Activated naive CD4-positive, alpha-beta T cell treated with anti-CD3 and anti-CD28 coated beads, Interleukin-2, amount 50 U/mL, for 24 hours (primary cell): ENCODE data around the gene RFWD3.

ENCODE experiments used
- H3K27ac Mint-ChIP-seq: one replicate; pipeline ENCODE4 v1.8.0; 2021; ENCODE audit warnings: mild to moderate bottlenecking, mixed read lengths
- H3K27me3 Mint-ChIP-seq: one replicate; pipeline ENCODE4 v1.8.0; 2021; ENCODE audit warnings: mixed read lengths
- H3K36me3 Mint-ChIP-seq: one replicate; pipeline ENCODE4 v1.8.0; 2021; ENCODE audit warnings: mixed read lengths
- H3K4me1 Mint-ChIP-seq: one replicate; pipeline ENCODE4 v1.8.0; 2021; ENCODE audit warnings: mixed read lengths
- H3K4me3 Mint-ChIP-seq: one replicate; pipeline ENCODE4 v1.8.0; 2021; ENCODE audit warnings: mild to moderate bottlenecking, mixed read lengths
- H3K9me3 Mint-ChIP-seq: one replicate; pipeline ENCODE4 v1.8.0; 2021; ENCODE audit warnings: mixed read lengths

RFWD3 gene

GRCh38 chr16:74583926-74584666 is 82.6 kb downstream of the RFWD3 start:
- Mint-ChIP-seq H3K9me3 (no peaks in the 10 kb centered on the region), H3K36me3 (peaks cover 10% of the 10 kb centered on the region), H3K4me3 (peak overlapping the region; percentile 23), H3K27me3 (no peaks in the 10 kb centered on the region), H3K27ac (peak overlapping the region; percentile 55), H3K4me1 (peaks cover 86% of the 10 kb centered on the region)

DNA sequence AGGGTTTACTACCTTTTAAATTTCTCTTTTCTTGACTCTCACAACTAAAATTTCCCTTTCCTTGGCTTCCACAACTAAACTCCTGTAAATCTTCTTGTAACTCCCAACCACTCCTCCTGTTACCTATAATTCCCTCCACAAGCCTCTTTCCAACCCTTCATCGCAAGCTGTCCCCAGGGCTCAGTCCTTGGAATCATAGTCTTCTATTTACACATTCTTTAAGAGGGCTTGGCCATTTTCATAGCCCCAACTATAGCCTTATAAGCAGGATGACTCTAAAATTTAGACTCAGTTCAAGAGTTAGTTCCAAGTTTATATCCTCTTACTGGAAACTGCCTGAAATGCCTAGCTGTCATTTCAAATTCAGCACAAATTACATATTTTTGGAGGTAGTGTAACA is 83.7 kb downstream of the RFWD3 start:
- Mint-ChIP-seq H3K9me3 (no peaks in the 10 kb centered on the region), H3K27ac (no peak overlapping the region), H3K4me3 (peak overlapping the region; percentile 31), H3K36me3 (peaks cover 9% of the 10 kb centered on the region), H3K4me1 (peaks cover 86% of the 10 kb centered on the region), H3K27me3 (no peaks in the 10 kb centered on the region)

- Mint-ChIP-seq H3K27me3 (no peaks in the 10 kb centered on the region), H3K9me3 (no peaks in the 10 kb centered on the region), H3K36me3 (peaks cover 3% of the 10 kb centered on the region), H3K27ac (peak overlapping the region; percentile 72), H3K4me3 (no peak overlapping the region), H3K4me1 (peaks cover 72% of the 10 kb centered on the region)
Observed at GRCh38 chr16:74580833-74581232, 85.8 kb downstream of the RFWD3 start.

DNA sequence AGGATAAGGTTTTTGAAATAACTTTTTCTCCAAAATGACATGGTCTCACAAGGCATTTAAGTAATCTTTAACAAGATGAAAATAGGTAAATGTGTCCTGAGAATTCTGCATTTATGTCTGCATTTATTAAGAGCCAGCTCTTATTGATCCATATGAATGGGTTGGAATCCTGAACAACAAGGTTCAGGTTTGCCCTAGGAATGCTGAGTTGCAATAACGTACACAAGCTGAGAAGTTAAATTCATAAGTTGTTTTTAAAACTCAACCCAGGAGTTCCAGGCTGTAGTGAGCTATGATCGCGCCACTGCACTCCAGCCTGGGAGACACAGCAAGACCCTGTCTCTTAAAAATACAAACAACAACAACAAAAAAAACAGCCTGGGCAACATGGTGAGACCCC is 87.8 kb downstream of the RFWD3 start:
- H3K4me3 Mint-ChIP-seq: no peak overlapping the region
- no peak overlapping the region for H3K27ac Mint-ChIP-seq
- H3K36me3 Mint-ChIP-seq: peaks cover 6% of the 10 kb centered on the region
- no peaks in the 10 kb centered on the region for H3K9me3 Mint-ChIP-seq
- no peaks in the 10 kb centered on the region for H3K27me3 Mint-ChIP-seq
- H3K4me1 Mint-ChIP-seq: peaks cover 76% of the 10 kb centered on the region

DNA sequence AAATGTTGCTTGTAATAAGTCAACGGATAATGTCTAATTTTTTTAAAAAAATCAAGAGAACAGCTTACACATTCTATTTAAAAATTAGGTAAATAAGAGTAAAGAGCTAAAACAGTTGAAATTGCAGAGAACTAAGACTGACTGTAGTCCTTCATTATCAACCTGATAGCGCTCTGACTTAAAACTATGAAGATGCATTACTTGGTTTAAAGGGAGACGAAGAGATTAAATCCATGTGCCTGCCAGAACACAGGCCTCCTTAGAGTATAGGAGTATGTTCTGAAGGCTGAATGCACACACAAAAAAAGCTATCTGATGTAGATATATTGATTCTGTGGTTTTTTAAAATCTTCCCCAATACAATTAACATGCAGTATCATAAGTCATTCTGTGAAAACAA is 88.2 kb downstream of the RFWD3 start:
- Mint-ChIP-seq H3K4me3 (no peak overlapping the region), H3K27me3 (no peaks in the 10 kb centered on the region), H3K9me3 (no peaks in the 10 kb centered on the region), H3K27ac (no peak overlapping the region), H3K36me3 (peaks cover 6% of the 10 kb centered on the region), H3K4me1 (peaks cover 76% of the 10 kb centered on the region)

DNA sequence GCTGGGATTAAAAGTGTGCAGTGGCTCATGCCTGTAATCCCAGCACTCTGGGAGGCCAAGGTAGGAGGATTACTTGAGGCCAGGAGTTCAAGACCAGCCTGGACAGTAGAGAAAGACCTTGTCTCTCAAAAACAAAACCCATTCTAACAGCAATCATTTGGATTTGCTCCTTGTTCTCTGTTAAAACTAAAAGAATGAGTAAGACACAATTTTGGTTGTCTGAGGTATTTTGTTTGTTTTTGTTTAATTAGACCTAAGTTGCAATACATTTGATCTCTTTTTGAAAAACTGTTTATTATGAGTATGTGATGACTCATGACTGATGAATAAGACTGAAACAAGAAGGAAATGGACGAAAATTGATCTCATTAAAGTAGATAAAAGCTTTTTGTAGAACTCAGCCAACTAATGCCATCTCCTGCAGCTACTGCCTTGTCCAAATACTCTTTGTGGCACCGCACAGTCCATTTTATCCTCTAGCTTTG is 88.8 kb downstream of the RFWD3 start:
- Mint-ChIP-seq H3K27me3 (no peaks in the 10 kb centered on the region), H3K4me3 (peak overlapping the region; percentile 49), H3K36me3 (peaks cover 5% of the 10 kb centered on the region), H3K27ac (no peak overlapping the region), H3K9me3 (no peaks in the 10 kb centered on the region), H3K4me1 (peaks cover 73% of the 10 kb centered on the region)

DNA sequence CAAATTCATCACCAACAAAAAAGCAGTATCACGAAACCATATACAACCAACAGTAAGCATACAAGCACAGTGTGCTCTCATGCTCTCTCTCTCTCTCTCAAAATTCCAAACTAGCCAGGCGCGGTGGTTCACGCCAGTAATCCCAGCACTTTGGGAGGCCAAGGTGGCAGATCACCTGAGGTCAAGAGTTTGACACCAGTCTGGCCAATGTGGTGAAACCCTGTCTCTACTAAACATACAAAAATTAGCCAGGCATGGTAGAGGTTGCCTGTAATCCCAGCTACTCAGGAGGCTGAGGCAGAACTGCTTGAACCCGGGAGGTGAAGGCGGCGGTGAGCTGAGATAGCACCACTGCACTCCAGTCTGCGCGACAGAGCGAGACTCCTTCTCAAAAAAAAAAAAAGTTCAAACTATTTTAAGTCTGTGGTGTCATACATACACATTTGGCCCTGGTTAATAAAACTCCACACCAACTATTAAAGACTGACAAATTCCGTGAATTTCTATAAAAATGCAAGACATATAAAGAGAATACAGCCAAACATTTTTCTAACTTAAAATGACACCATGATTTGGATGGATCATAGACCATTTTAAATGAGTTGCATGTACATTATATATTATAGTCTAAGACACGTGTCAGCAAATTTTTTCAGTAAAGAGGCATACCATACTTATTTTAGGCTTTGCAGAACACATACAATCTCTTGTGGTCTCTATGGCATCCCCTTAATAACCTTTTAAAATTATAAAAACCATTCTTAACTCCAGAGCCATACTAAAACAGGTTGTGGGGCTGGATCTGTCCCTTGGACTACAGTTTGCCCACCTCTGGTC is 90.7 kb downstream of the RFWD3 start:
- Mint-ChIP-seq H3K4me1 (peaks cover 75% of the 10 kb centered on the region), H3K36me3 (peaks cover 3% of the 10 kb centered on the region), H3K9me3 (no peaks in the 10 kb centered on the region), H3K27ac (peak overlapping the region; percentile 27), H3K27me3 (no peaks in the 10 kb centered on the region), H3K4me3 (no peak overlapping the region)

- peak overlapping the region; percentile 27 for H3K27ac Mint-ChIP-seq
- H3K4me1 Mint-ChIP-seq: peaks cover 75% of the 10 kb centered on the region
- no peaks in the 10 kb centered on the region for H3K27me3 Mint-ChIP-seq
- H3K4me3 Mint-ChIP-seq: no peak overlapping the region
- H3K9me3 Mint-ChIP-seq: no peaks in the 10 kb centered on the region
- H3K36me3 Mint-ChIP-seq: peaks cover 3% of the 10 kb centered on the region
Observed at GRCh38 chr16:74575175-74575806, 91.4 kb downstream of the RFWD3 start.

- peaks cover 78% of the 10 kb centered on the region for H3K4me1 Mint-ChIP-seq
- H3K36me3 Mint-ChIP-seq: peaks cover 3% of the 10 kb centered on the region
- peak overlapping the region; percentile 71 for H3K27ac Mint-ChIP-seq
- H3K4me3 Mint-ChIP-seq: peak overlapping the region; percentile 11
- no peaks in the 10 kb centered on the region for H3K27me3 Mint-ChIP-seq
- no peaks in the 10 kb centered on the region for H3K9me3 Mint-ChIP-seq
Observed at GRCh38 chr16:74574146-74574545, 92.5 kb downstream of the RFWD3 start.

DNA sequence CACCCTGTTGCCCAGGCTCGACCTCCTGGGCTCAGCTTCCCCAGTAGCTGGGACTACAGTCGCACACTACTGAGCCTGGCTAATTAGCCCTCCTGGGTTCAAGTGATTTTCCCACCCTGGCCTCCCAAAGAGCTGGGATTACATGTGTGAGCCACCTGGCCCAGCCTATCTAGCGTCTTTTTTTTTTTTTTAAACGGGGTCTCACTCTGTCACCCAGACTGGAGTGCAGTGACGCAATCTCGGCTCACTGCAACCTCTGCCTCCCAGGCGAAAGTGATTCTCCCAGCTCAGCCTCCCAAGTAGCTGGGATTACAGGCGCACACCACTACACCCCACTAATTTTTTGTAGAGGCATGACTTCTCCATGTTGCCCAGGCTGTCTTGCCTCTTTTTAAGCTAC is 93.1 kb downstream of the RFWD3 start:
- no peaks in the 10 kb centered on the region for H3K27me3 Mint-ChIP-seq
- H3K27ac Mint-ChIP-seq: peak overlapping the region; percentile 71
- H3K4me3 Mint-ChIP-seq: no peak overlapping the region
- peaks cover 78% of the 10 kb centered on the region for H3K4me1 Mint-ChIP-seq
- peaks cover 3% of the 10 kb centered on the region for H3K36me3 Mint-ChIP-seq
- H3K9me3 Mint-ChIP-seq: no peaks in the 10 kb centered on the region
